Esophagus squamous epithelium (tissue), 4 donors: ENCODE measurements around the gene GPX4.

Source experiments
- CTCF ChIP-seq, 6 experiments: fragments of 450-650 bp in 4 of 6; fragments of 200-600 bp in 2 of 6; sonication (generic) in 2 of 6; IDR thresholded peaks; one replicate each; pipeline ENCODE4 v1.5.1; 2016 to 2019; ENCODE audit warnings: antibody characterized with exemption in 6 of 6, mild to moderate bottlenecking in 4 of 6, moderate library complexity in 4 of 6
- POLR2A ChIP-seq, 4 donors: fragments of 450-650 bp; IDR thresholded peaks; one replicate each; pipeline ENCODE4 v1.6.1; 2017; ENCODE audit warnings: antibody characterized with exemption in 4 of 4, mild to moderate bottlenecking in 4 of 4, moderate library complexity in 3 of 4

GRCh38 chr19:1086613-1087012, 17.2 kb upstream of the GPX4 start:
- TF ChIP-seq CTCF (IDR thresholded peaks at IDR 0.05) (no peak), POLR2A (IDR thresholded peaks at IDR 0.05) (no peak)
